ENCODE results near the gene RHBDF2.

DNA sequence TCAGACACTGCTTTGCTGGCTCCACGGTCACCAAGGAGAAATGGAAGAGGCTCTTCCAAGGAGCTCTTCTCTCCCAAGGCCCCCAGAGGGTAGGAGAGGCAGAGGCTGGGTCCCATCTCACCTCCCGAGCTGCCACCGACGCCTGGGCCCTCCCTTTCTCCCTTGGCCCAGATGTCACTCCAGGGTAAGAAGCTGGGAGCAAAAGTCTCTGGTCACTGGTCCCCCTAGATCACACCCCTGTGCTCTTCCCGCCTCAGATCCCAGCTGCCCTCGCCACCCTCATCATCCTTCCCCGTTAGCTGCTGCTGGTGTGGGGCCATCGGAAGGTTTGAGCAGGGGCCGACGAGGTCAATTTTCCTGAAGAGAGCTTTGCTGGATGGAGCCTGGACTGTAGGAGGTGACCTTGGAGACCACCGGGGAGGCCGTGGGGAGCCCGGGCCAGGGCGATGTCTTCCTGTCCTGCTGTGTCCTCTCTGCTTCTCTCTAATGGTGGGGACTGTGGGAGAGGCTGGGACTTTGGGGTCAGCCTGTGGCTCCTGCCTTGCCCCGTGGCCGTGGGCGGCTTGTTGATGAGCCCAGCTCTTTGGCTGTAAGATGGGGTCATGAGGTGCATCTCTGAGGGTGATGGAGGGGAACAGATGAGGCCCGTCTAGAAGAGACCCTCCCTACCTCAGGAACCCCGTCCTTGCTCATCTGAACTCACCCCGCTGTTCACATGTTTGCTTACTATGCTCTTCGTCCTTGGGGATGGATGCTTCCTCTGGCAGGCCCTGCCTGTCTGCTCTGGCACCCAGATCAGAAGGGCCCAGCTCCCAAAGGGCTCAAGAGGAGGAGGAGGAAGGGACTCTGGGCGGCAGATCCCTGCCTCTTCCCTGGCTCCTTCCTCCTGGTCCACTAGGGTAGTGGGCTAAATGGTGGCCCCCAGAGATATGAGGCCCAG is 11.4 kb upstream of the RHBDF2 start:
- TF ChIP-seq, protein P1, sequence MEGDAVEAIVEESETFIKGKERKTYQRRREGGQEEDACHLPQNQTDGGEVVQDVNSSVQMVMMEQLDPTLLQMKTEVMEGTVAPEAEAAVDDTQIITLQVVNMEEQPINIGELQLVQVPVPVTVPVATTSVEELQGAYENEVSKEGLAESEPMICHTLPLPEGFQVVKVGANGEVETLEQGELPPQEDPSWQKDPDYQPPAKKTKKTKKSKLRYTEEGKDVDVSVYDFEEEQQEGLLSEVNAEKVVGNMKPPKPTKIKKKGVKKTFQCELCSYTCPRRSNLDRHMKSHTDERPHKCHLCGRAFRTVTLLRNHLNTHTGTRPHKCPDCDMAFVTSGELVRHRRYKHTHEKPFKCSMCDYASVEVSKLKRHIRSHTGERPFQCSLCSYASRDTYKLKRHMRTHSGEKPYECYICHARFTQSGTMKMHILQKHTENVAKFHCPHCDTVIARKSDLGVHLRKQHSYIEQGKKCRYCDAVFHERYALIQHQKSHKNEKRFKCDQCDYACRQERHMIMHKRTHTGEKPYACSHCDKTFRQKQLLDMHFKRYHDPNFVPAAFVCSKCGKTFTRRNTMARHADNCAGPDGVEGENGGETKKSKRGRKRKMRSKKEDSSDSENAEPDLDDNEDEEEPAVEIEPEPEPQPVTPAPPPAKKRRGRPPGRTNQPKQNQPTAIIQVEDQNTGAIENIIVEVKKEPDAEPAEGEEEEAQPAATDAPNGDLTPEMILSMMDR (IDR thresholded peaks at IDR 0.05) = no peak
- no peak for TF ChIP-seq POLR2A (IDR thresholded peaks at IDR 0.05)
- TF ChIP-seq EP300 (IDR thresholded peaks at IDR 0.05) = no peak
